NOMO-1 (cell line): ENCODE results near the gene KAT2A.
"Not testable (repeated sequence)": the region's sequence is repeated elsewhere in the genome, so short reads cannot be mapped to it uniquely, and the experiment has no call there.

ENCODE experiments used
- DNase-seq, 2 experiments: peaks; one replicate each; lab custom pipeline; 2025; ENCODE audit not compliant: unreplicated experiment in 2 of 2; lab: John Stamatoyannopoulos, UW

The KAT2A gene

DNA sequence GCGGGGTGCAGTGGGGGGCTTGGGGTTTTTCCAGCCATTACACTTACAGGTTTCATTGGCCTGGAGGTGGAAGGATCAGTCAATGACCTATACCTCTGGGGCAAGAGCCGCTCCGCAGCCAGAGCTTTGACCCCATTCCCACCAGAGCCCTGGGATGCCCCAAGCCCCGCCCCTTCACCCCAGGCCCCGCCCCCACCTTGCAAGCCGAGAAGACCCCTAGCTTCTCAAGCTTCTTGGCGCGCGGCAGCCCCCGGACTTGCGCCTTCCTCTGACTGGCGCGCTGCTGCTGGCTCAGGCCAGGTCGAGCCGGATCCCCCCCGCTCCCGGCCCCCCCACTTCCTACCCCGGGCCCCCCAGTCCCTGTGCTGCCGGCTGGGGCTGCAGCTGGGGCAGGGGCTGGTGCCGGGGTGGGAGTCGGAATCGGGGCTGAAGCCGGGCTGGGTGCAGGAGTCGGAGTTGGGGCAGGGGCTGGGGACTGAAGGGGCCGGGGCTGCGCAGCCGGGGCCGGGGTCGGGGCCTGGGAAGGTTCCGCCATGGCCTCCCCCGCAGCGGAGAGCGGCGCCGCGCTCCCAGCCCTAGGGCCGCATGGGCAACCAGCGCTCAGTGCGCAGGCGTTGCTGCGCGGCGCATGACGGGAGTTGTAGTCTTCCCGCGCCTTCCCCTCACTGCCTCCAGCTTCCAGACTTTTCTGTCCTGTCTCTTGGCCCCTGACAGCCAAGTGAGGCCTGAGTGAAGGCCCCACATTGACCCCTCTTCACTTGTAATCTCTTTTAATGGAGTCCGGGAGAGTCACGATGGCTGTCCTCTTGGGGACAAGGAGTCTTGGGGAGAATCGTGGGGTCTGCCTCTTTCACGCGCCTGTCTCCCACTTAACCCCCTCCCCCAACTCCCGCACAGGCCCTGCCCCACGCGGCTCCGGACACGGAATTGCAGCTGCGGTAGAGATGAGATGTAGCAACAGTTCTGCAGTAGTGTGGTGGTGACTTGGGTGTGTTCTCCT lies at the start of gene KAT2A:
Gene KAT2A (minus strand): TSS at position 598 of the 1,000 bp plus-strand sequence. CDS start 63 bp downstream, at position 535.
- DNase-seq, result peak; percentile 65 to 68

DNA sequence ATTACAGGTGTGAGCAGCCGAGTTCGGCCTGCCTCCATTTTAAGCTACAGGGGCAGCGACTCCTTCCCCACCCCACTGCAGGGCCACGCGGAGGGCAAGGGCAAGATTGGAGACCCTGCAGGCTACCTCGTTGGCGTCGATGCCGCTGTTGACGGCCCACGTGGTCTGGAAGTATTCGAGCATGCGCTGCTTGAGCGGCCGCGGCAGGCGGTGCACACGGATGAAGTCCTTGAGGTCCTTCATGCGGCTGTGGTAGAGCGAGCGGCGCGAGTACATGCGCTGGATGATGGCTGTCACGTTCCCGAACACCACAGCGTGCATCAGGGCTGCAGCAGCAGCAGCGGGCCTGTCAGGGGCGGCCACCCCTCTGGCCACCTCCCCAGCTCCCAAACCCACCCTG lies 48.2 kb upstream of the KAT2A start:
- no peak for DNase-seq

DNA sequence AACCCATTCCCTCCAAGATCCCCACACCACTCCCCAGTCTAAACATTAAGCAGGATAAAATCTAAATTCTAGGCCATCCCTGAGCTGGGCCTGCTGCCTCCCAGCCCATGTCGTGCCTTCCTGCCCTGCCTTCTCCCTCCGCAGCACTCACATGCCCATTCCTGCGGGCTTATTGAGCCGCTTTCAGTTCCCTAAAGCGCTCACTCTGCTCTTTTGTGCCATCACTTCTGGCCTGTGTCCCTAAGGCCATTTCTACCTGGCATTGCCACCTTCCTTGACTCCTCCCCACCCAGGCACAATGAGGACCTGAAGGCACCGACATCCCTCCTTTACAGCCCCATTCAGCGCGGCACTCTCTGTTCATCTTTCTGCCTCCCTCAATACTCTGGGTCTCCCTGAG lies 46.6 kb upstream of the KAT2A start:
- peak; percentile 19 to 26 for DNase-seq

DNA sequence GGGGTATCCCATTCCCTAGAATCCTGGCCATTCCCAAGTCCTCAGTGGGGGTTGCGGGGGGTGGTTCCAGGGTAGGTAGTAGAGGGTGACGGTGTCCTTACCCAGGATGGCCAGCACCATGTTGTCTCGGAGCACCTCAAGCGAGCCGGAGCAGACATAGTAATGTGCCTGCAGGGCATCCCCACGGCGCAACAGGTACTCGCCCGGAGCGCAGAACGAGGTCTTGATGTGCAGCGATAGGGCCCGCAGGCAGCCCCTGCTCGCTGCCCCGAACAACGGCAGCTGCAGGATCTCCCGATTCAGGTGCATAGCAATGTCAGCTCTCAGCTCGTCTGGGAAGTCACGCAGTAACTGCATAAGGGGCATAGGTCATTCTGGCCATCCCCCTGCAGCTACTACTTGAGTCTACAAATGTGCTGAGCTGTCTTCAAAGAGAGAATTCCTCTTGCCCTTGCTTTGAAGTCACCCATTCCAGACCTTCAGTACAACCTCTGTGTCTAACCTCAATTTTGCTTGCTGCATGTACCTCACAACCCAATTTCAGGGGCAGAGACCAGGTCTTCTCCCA lies 45.1 kb upstream of the KAT2A start:
- no peak for DNase-seq

DNA sequence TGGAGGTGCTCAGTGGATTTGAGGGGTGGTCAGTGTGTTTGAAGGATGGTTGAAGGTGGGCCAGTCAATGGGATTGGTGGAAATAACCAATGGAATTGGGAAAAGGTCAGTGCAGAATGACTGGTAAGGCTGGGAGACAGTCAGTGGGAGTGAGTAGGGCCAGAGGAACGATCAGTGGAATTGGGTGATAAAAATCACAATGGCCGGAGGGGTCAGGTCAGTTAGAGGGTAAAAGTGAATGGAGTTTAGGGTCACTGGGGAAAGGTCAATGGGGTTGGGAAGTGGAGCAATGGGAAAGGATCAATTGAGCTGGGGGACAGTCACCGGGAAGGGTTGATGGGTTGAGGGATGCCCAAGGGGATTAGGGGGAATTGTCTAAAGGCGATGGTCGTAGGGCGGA lies 44.6 kb upstream of the KAT2A start:
- no peak for DNase-seq

GRCh38 chr17:42163696-42164407 lies 42.7 kb upstream of the KAT2A start:
- DNase-seq, result no peak

DNA sequence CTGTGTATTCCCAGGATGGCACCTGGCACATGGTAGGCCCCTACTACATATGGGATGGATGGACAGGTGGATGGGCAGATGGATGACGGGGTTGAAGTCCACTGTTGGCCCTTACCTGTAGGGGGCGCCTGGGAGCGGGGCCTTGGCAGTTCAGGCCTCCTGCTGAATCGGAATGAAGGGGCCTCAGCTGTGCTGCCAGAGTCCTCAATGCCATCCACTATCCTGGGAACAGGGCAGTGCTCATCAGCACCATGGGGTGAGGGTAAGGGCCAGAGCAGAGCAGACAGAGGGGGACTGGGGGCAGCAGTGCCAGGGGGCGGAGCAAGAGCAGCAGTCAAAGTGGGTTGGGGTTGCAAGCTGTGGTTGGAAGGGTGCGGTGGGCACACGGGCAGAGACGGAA lies 41.9 kb upstream of the KAT2A start:
- DNase-seq, result no peak

DNA sequence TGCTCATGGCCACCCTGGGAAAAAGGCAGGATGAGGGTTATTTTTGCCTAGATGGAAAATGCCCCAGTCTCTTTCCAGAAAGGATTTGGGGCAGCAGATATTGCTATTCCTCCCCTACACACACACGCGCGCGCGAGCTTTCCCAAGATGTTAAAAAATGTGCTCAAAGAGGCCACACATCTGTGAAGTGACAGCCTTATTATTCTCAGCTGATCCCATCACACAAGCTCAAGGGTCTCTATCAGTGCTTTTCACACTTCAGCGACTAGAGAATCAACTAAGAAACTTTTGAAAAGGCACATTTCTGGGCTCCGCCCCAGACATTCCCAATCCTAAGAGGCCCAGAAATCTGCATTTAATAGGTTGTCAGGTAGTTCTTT lies 39.4 kb upstream of the KAT2A start:
- no peak for DNase-seq

GRCh38 chr17:42159796-42160530 lies 38.8 kb upstream of the KAT2A start:
- DNase-seq, result no peak

DNA sequence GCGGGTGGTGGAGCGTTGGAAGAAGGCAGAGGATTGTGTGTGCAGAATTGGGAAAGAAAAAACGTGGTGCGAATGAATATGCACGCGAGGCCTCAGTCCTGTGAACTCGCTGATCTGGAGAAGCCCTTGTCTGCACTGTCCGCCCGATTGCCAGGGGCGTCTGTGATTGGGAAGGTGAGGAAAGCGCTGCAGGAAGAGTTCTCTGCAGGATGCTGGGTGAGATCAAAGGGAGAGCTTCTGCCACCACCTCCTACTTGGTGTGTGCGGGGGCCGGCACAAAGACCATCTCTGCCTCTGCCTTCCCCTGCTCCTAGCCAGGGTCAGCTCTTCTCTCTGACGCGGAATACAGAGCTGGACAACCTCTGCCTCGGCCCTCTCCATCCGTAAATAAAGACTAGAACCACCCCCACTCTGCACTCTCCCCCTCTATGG lies 34.5 kb upstream of the KAT2A start:
- no peak for DNase-seq

DNA sequence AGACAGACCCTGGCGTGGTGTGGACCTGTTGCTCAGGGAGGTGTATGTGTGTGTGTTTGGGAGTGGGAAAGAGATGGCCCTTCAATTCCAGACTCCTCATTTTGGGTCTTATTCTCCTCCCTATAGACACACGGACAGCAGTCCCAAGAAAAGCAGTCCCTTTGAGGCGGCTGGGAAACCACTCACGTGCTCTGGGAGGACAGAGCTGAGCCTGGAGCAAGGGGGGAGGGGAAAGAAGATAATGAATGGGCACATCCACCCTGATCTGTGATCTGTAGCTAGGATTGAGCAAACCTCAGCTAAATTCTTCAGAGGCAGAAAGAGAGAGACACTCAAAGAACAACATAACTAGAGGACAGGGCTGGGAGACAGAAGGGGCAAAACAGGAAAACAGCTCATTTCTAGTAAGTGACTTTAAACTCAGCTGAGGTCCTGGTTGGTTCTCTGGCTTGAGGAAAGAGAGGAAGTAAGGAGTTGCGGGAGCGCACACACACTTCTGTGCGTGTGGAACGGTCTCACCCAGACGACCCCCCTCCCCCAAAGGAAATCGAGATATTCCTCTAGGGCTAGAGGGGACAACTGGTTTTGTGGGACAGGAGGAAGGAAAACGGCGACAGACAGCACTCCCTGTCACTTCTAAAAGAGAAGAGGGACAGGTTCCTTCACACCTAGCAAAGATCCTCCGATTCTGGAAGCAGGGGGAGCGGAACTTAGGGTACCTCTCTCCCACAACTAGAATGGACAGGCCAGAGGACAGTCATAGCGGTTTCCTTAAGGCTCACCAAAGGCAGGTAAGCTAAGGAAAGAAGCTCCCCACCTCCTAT lies 33.0 kb upstream of the KAT2A start:
- peak; percentile 13 to 25 for DNase-seq

- DNase-seq, result no peak
These were observed 25.9 kb upstream of the KAT2A start for GRCh38 chr17:42146911-42147607.

GRCh38 chr17:42143138-42143537 lies 22.0 kb upstream of the KAT2A start:
- not testable (repeated sequence) for DNase-seq

DNA sequence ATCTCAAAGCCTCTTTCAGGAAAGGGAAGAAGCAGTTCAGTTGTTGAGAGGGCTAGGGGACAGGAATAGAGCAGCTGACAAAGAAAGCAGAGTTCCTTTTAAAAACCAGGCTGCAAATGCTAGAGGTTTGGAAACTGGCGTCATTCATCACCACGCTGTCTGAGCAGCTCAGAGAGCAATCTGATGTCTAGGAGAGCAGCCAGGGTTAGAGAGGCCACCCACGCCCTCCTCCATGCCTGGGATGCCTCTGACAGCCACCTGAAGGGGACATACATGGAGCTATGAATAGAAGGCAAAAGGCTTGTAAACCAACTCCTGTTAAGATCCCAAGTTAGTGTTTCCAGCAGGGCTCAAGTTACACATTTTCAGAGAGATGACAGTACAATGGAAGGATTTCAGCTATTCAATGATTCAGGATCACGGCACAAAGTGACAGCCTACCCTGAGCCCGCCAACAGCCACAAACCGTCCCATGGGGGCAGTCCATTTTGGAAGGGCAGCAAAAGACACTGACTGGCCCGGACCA lies 21.3 kb upstream of the KAT2A start:
- DNase-seq, result no peak

DNA sequence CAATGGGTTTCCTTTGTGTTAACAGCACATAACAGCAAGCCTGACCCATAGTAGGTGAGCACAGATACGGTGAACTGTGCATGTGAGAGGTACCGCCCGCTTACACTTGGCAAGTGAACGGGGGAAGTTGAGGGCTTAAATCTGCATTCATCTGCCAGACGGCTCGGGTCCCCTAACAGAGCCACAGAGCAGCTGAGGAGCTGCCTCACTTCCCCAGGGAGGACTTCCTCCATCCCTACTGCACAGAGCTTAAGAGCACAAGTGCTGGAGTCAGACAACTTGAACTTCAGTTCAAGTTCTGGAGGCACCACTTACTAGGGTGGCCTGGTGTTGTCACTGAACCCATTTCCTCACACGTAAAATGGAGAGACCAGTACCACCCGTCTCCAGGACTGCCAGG lies 20.2 kb upstream of the KAT2A start:
- no peak for DNase-seq

GRCh38 chr17:42140690-42141089 lies 19.5 kb upstream of the KAT2A start:
- not testable (repeated sequence) for DNase-seq

DNA sequence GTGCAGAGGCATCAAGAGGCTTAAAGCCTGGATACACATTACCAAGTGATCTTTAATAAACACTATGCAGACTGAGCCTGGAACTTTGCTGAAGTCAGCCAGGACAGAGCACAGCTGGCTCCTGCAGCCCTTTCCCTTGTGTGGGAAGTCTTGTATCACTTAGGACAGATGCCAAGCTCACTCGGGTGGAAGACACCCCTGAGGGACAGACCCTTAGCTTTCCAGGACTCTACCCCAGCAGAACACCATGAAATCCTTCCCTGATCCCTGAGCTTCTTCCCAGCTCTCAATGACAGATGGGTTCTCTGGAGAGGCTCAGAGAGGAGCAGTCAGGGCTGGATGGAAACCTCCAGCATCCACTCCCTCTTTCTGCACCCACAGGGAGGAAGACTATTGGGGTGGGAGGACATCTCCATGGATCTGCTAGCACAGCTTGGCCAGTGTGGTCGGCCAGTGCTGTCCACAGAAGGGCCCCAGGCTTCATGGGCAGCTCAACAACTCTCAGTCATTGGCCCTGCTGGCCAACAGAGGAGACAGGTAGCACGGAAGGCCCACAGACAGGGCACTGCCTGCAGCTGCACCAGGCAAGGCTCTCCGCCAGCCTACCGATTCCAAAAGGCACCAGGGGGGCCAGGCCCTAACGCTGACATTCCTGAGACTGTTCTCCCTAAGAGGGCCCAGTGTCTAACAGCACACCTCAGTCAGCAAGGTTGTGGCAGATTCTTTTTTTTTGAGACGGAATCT lies 17.8 kb upstream of the KAT2A start:
- no peak for DNase-seq

DNA sequence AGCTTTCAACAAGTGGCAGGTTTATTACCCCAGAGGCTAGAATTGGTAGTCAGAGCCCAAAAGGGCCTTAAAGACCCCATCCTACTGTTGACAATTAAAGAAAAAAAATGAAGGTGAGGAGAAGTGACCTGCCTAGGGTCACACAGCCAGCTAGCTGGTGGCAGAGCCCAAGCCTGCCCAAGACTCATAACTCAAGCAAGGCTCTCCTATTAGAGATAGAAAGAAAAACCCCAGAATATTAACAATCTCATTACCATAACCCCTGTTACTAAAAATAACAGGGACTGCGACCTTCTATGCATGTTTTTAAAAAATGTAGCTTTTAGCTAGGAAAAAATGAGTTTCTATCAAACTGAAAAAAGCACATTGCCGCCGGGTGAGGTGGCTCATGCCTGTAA lies 15.5 kb upstream of the KAT2A start:
- no peak for DNase-seq
